Upper lobe of left lung (tissue), 6 donors: ENCODE measurements around the gene TMEM62. TPM values are rescaled to one million over a fixed set of nuclear protein-coding genes. Genes with fewer than 3 reads are reported as not detected.

Experiments
- ATAC-seq, 2 donors: fragments of 200-7000 bp; cut with Tn5 transposase; one replicate each; pipeline ENCODE4 v1.9.1; 2022; ENCODE audit warnings: mild to moderate bottlenecking in 2 of 2, moderate library complexity in 2 of 2; ENCODE audit not compliant: low FRiP score in 2 of 2
- DNase-seq, 2 donors: peaks; one replicate each; pipeline ENCODE4 v3.0.0-alpha.2; 2019 to 2020
- H3K27ac ChIP-seq, 4 donors: fragments of 200-600 bp; sonication (generic); one replicate each; pipeline ENCODE4 v1.5.1; 2016 to 2019
- H3K27me3 ChIP-seq, 4 donors: fragments of 200-600 bp; sonication (generic); one replicate each; pipeline ENCODE4 v1.5.1; 2017 to 2019
- H3K36me3 ChIP-seq, 4 donors: fragments of 200-600 bp; sonication (generic); one replicate each; pipeline ENCODE4 v1.5.1; 2016 to 2019
- H3K4me1 ChIP-seq, 4 donors: fragments of 200-600 bp; sonication (generic); one replicate each; pipeline ENCODE4 v1.5.1; 2018 to 2019
- H3K4me3 ChIP-seq, 4 donors: fragments of 200-600 bp; sonication (generic); one replicate each; pipeline ENCODE4 v1.5.1; 2017 to 2019; ENCODE audit warnings: mild to moderate bottlenecking in 2 of 4, moderate library complexity in 1 of 4
- H3K9me3 ChIP-seq, 4 donors: fragments of 200-600 bp; sonication (generic); one replicate each; pipeline ENCODE4 v1.5.1; 2018 to 2019
- EP300 ChIP-seq, 4 donors: sonication (generic); formaldehyde crosslinking; IDR thresholded peaks; one replicate each; pipeline ENCODE4 v1.5.1; 2017; ENCODE audit warnings: antibody characterized with exemption in 4 of 4, control low read depth in 2 of 4
- POLR2A ChIP-seq, 4 donors: fragments of 450-650 bp; IDR thresholded peaks; one replicate each; pipeline ENCODE4 v1.5.1; 2016 to 2017; ENCODE audit warnings: antibody characterized with exemption in 4 of 4, mild to moderate bottlenecking in 2 of 4
- POLR2AphosphoS5 ChIP-seq, 2 donors: sonication (generic); formaldehyde crosslinking; IDR thresholded peaks; one replicate each; pipeline ENCODE4 v1.5.1; 2017; ENCODE audit warnings: antibody characterized with exemption in 2 of 2
- WGBS, 2 donors: methylation state at CpG; one replicate each; pipeline ENCODE4 v1.1.5; 2017 to 2018; 5-methylcytosine and 5-hydroxymethylcytosine counted together
- total RNA-seq, 6 donors: library from RNA; depleted of rRNA in 4 of 6; stranded (reverse); fragments of >200 nt in 4 of 6; gene quantifications; one replicate each; pipeline versions ENCODE4 v1.1.0 to v1.2.1, GENCODE V29; 2016 to 2021
- TF ChIP-seq, protein P1 (sequence below), 6 experiments: fragments of 450-650 bp in 4 of 6; fragments of 200-600 bp in 2 of 6; sonication (generic) in 2 of 6; IDR thresholded peaks; one replicate each; pipeline ENCODE4 v1.5.1; 2016 to 2019; ENCODE audit warnings: antibody characterized with exemption in 6 of 6
- donor health status: DM: no; HTN: no; CAD: no; lungs with moderate emphysema.
- donor health status: DM: no; HTN: yes; CAD: no; lungs with severe emphysema.

The TMEM62 gene
- total RNA-seq, result 10 to 100 TPM; 20.9 to 45.1 (median 25.1) TPM

DNA sequence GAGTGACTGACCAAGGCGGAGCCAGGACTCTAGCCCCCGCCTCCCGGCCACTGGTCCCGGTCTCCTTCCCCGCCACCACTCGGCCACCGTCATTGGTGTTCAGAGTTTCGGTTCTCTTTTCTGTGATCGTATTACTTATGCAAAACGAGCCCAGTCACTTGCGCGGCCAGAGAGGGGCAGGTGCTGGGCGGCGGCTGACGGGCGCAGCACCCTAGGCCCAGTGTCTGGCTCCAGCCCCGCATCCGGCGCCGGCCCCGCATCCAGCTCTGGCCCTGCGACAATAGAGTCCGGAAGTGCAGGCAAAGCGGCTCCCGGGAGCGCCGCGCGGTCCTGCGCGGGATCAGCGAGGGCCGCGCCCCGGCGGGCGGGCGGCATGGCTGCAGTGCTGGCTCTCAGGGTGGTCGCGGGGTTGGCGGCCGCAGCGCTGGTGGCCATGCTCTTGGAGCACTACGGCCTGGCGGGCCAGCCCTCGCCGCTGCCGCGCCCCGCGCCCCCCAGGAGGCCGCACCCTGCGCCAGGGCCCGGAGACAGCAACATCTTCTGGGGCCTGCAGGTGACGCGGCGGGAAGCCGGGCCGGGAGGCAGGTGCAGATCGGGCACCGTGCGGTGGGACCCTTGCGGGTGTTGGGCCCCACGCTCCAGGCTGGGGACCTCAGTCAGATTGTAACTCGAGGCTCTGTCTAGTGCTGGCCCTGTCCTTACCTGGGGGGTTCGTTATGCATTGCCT lies at the start of gene TMEM62:
TSS of gene TMEM62 (plus strand) at position 157 of the 727 bp plus-strand sequence. CDS start at position 374, 217 bp downstream.
- ATAC-seq (peak; percentile 95 to 96), DNase-seq (peak; percentile 95 to 96)
- H3K9me3 ChIP-seq, result peaks cover 0 to 2% (median 0%) of the 10 kb centered on the region in 4 donors
- peak in 3 of 4 donors; percentile 55 to 94 (median 84) for TF ChIP-seq POLR2A (IDR thresholded peaks at IDR 0.05)
- TF ChIP-seq, protein P1, sequence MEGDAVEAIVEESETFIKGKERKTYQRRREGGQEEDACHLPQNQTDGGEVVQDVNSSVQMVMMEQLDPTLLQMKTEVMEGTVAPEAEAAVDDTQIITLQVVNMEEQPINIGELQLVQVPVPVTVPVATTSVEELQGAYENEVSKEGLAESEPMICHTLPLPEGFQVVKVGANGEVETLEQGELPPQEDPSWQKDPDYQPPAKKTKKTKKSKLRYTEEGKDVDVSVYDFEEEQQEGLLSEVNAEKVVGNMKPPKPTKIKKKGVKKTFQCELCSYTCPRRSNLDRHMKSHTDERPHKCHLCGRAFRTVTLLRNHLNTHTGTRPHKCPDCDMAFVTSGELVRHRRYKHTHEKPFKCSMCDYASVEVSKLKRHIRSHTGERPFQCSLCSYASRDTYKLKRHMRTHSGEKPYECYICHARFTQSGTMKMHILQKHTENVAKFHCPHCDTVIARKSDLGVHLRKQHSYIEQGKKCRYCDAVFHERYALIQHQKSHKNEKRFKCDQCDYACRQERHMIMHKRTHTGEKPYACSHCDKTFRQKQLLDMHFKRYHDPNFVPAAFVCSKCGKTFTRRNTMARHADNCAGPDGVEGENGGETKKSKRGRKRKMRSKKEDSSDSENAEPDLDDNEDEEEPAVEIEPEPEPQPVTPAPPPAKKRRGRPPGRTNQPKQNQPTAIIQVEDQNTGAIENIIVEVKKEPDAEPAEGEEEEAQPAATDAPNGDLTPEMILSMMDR (IDR thresholded peaks at IDR 0.05), result peak in 3 of 6 experiments; percentile 41 to 54 (median 46)
- TF ChIP-seq EP300 (IDR thresholded peaks at IDR 0.05), result peak in 1 of 4 donors; percentile 55
- peak; percentile 79 to 87 for TF ChIP-seq POLR2AphosphoS5 (IDR thresholded peaks at IDR 0.05)
- peaks cover 0 to 29% (median 16%) of the 10 kb centered on the region in 4 donors for H3K36me3 ChIP-seq
- 0 to 4% methylated on average over 14 to 24 of the region's 66 CpGs for WGBS, 2 donors
- H3K4me1 ChIP-seq, result peaks cover 4 to 19% (median 15%) of the 10 kb centered on the region in 4 donors
- H3K27ac ChIP-seq, result peak within 1 kb of the TSS; percentile 83 to 93 (median 89)
- H3K27me3 ChIP-seq, result no peaks in the 10 kb centered on the region
- H3K4me3 ChIP-seq, result peak within 1 kb of the TSS; percentile 67 to 97 (median 70)

DNA sequence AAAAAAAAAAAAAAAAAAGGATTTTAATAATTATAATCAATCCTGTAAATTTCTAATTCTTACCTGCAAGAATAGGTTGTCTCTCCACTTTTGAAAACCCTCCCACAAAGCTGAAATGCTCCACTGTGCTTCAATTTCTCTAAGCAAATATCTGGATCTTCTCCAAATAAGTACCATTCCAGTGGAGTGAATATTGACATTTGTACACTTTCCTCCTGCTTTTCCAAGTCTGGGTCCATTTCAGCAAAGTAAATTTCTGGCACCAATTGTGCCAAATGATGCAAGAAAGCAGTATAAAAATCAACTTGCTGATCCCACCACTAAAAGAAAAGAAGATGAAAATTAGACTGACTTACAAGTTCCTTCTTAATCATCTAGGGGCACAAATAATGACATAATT lies 47.5 kb upstream of the TMEM62 start:
- ATAC-seq (no peak), DNase-seq (no peak)
- peaks cover 0 to 19% (median 5%) of the 10 kb centered on the region in 4 donors for H3K4me1 ChIP-seq
- H3K9me3 ChIP-seq, result no peaks in the 10 kb centered on the region
- H3K27me3 ChIP-seq, result no peaks in the 10 kb centered on the region
- H3K27ac ChIP-seq, result no peak overlapping the region
- H3K36me3 ChIP-seq, result peaks cover 0 to 55% (median 22%) of the 10 kb centered on the region in 4 donors
- TF ChIP-seq, protein P1 (IDR thresholded peaks at IDR 0.05), result no peak
- TF ChIP-seq EP300 (IDR thresholded peaks at IDR 0.05), result no peak
- TF ChIP-seq POLR2AphosphoS5 (IDR thresholded peaks at IDR 0.05), result no peak
- TF ChIP-seq POLR2A (IDR thresholded peaks at IDR 0.05), result no peak
- no peak overlapping the region for H3K4me3 ChIP-seq

DNA sequence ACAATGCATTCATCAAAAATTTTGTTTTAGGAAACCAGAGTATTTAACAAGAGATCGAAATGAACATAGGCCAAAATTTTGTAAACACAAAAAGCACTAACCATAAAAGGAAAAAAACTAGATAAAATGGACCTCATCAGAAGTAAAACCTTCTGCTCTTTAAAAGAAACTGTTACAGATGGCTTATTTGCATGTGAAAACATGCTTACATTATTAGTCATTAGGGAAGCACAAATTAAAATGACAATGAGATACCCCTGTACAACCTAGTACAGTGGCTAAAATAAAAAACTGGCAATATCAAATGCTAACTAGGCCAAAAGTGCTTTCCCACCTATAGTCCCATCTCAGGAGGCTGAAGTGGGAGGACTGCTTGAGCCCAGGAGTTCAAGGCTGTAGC lies 46.8 kb upstream of the TMEM62 start:
- peaks cover 0 to 19% (median 5%) of the 10 kb centered on the region in 4 donors for H3K4me1 ChIP-seq
- H3K27ac ChIP-seq, result no peak overlapping the region
- H3K27me3 ChIP-seq, result no peaks in the 10 kb centered on the region
- ATAC-seq (no peak), DNase-seq (no peak)
- no peak for TF ChIP-seq POLR2AphosphoS5 (IDR thresholded peaks at IDR 0.05)
- no peak for TF ChIP-seq POLR2A (IDR thresholded peaks at IDR 0.05)
- TF ChIP-seq, protein P1 (IDR thresholded peaks at IDR 0.05), result no peak
- no peak for TF ChIP-seq EP300 (IDR thresholded peaks at IDR 0.05)
- 68 to 82% methylated on average over 1 of the region's 1 CpG for WGBS, 2 donors
- H3K36me3 ChIP-seq, result peaks cover 0 to 54% (median 19%) of the 10 kb centered on the region in 4 donors
- H3K9me3 ChIP-seq, result no peaks in the 10 kb centered on the region
- no peak overlapping the region for H3K4me3 ChIP-seq

DNA sequence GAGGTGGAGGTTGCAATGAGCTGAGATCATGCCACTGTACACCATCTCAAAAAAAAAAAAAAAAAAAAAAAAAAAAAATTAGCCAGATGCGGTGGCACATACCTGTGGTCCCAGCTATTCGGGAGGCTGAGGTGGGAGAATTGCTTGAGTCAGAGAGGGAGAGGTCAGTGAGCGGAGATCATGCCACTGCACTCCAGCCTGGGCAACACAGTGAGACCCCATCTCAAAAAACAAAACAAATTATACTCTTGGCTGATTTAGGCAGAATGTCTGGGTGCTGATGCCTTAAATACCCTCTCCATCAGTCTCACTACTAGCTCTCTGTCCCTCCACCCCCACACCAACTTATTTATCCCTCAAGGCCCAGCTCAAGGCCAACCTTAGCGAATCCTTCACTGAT lies 41.5 kb upstream of the TMEM62 start:
- Histone ChIP-seq H3K9me3 (no peaks in the 10 kb centered on the region), H3K27ac (no peak overlapping the region), H3K36me3 (peaks cover 0 to 11% (median 0%) of the 10 kb centered on the region in 4 donors), H3K4me3 (no peak overlapping the region), H3K27me3 (no peaks in the 10 kb centered on the region), H3K4me1 (peaks cover 4 to 25% (median 9%) of the 10 kb centered on the region in 4 donors)
- DNase-seq (no peak), ATAC-seq (no peak)
- no peak for TF ChIP-seq POLR2A (IDR thresholded peaks at IDR 0.05)
- TF ChIP-seq EP300 (IDR thresholded peaks at IDR 0.05), result no peak
- TF ChIP-seq, protein P1 (IDR thresholded peaks at IDR 0.05), result no peak
- no peak for TF ChIP-seq POLR2AphosphoS5 (IDR thresholded peaks at IDR 0.05)
- WGBS, 2 donors, result 96 to 99% methylated on average over 4 of the region's 4 CpGs
